Left lung (tissue), 10 donors: ENCODE measurements around the gene ADAM19. TPM values are rescaled to one million over a fixed set of nuclear protein-coding genes. Genes with fewer than 3 reads are reported as not detected.

Source experiments
- ATAC-seq: fragments of 200-7000 bp; cut with Tn5 transposase; one replicate; pipeline ENCODE4 v1.9.1; 2020; ENCODE audit warnings: moderate library complexity
- DNase-seq, 4 donors: peaks; one replicate each; pipeline ENCODE4 v3.0.0-alpha.2; 2013 to 2020
- H3K27ac ChIP-seq, 2 donors: fragments of 200-600 bp; sonication (generic) in 1 of 2; one replicate each; pipeline versions ENCODE4 v1.5.0 to v1.8.0; 2020 to 2021
- H3K27me3 ChIP-seq, 2 donors: fragments of 200-600 bp; sonication (generic) in 1 of 2; one replicate each; pipeline versions ENCODE4 v1.5.0 to v1.8.0; 2020 to 2021
- H3K36me3 ChIP-seq, 2 donors: fragments of 200-600 bp; sonication (generic) in 1 of 2; one replicate each; pipeline versions ENCODE4 v1.5.0 to v1.8.0; 2020 to 2021
- H3K4me1 ChIP-seq, 2 donors: fragments of 200-600 bp; one replicate each; pipeline ENCODE4 v1.8.0; 2021
- H3K4me3 ChIP-seq, 2 donors: fragments of 200-600 bp; sonication (generic) in 1 of 2; one replicate each; pipeline versions ENCODE4 v1.5.0 to v1.8.0; 2020 to 2021; ENCODE audit warnings: mild to moderate bottlenecking in 1 of 2
- H3K9me3 ChIP-seq, 2 donors: fragments of 200-600 bp; sonication (generic) in 1 of 2; one replicate each; pipeline versions ENCODE4 v1.5.0 to v1.8.0; 2020 to 2021
- CTCF ChIP-seq, 2 donors: fragments of 200-600 bp; sonication (generic) in 1 of 2; IDR thresholded peaks; one replicate each; pipeline versions ENCODE4 v1.5.0 to v1.8.0; 2021; ENCODE audit warnings: antibody characterized with exemption in 2 of 2
- intact Hi-C, 2 donors: fragments of 100-400 bp; cut with DNase I; formaldehyde crosslinking; loops; one replicate each; pipeline versions ENCODE4 v1.11.2 to v1.14.2; 2022
- polyA plus RNA-seq, 6 donors: library from polyadenylated mRNA; unstranded; fragments of 120-200 nt; gene quantifications; one replicate each; pipeline ENCODE4 v1.2.1, GENCODE V29; 2013; ENCODE audit not compliant: insufficient read length in 6 of 6
- total RNA-seq, 2 donors: library from RNA; stranded (reverse); fragmentation: NEBNext Ultra II Directional; extraction: Animal tissue kit (Norgen Biotek cat#: 25700); gene quantifications; one replicate each; pipeline ENCODE4 v1.2.1, GENCODE V29; 2021
- donor health status: DM: no; HTN: yes; CAD: no.
- donor health status: DM: no; HTN: no; CAD: no.

Gene ADAM19
- total and polyA plus RNA-seq, 8 donors: 14.9 to 21.5 (median 19.2) TPM

DNA sequence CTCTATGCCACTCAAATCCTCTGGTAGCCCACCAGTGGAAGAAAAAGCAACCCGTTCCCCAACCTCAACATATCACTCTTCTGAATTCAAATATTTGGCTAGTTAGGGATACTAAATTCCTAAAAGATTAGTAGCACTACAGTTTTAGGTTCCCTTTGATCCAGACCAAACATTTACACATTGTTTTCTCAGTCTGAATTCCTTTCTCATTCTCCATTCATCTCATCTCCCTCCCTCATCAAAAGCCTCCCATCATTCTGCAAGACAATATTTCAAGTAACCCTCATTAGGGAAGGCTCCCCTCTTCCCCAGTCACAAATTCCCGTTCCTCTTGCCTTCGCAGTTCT is 26.3 kb downstream of the ADAM19 start:
- DNase-seq (no peak), ATAC-seq (no peak)
- no peaks in the 10 kb centered on the region for H3K27me3 ChIP-seq
- peak overlapping the region; percentile 41 to 45 for H3K27ac ChIP-seq
- intact Hi-C loops: no loop called here
- H3K9me3 ChIP-seq: no peaks in the 10 kb centered on the region
- H3K4me3 ChIP-seq: no peak overlapping the region
- H3K4me1 ChIP-seq: peaks cover 11 to 63% of the 10 kb centered on the region in 2 donors
- H3K36me3 ChIP-seq: no peaks in the 10 kb centered on the region
- no peak for TF ChIP-seq CTCF (IDR thresholded peaks at IDR 0.05)

DNA sequence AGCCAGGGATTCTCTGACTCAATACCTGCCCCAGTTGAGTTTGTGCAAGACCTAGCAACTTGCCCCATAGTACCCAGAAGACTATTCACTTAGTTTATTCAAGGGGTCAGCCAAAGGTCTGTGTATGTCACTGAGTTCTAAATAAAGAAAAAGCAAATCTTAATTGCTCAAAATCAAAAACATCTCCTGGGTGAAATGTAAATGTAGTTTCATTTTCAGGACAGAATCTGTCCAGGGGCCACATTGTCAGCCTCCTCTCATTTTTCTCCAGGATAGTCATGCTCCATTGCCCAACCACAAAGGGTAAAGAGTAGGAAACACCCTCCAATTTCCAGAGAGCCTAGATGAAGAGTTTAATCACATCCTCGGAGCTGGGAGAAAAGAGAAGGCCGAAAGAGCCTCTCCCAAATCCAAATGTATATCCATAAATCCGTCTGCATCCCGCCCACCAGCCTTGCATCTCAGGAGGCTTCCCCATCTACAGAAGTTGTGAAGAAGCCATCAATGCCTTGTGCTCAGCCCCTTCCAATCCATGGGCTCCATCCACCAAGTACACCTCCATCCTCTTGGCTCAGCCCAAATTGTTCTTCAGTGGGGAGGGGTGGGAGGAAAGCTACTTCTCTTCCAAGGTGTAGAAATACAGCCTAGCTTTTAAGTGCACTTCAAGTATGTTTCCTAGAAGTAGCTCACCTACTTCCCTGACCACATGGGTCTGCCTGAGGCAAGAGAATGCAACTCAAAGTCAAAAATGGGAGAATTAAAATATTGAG is 26.9 kb downstream of the ADAM19 start:
- H3K36me3 ChIP-seq: no peaks in the 10 kb centered on the region
- intact Hi-C loops: no loop called here
- H3K9me3 ChIP-seq: no peaks in the 10 kb centered on the region
- DNase-seq: no peak
- TF ChIP-seq CTCF (IDR thresholded peaks at IDR 0.05): no peak
- H3K27me3 ChIP-seq: no peaks in the 10 kb centered on the region
- H3K27ac ChIP-seq: peak overlapping the region; percentile 41 to 45
- ATAC-seq: peak; percentile 57
- H3K4me3 ChIP-seq: no peak overlapping the region
- H3K4me1 ChIP-seq: peaks cover 13 to 65% of the 10 kb centered on the region in 2 donors

- intact Hi-C loops: no loop called here
- peaks cover 13 to 72% of the 10 kb centered on the region in 2 donors for H3K4me1 ChIP-seq
- TF ChIP-seq CTCF (IDR thresholded peaks at IDR 0.05): no peak
- H3K9me3 ChIP-seq: no peaks in the 10 kb centered on the region
- ATAC-seq (peak; percentile 15), DNase-seq (no peak)
- H3K27ac ChIP-seq: peak overlapping the region in 1 of 2 donors; percentile 45
- H3K36me3 ChIP-seq: no peaks in the 10 kb centered on the region
- no peak overlapping the region for H3K4me3 ChIP-seq
- H3K27me3 ChIP-seq: no peaks in the 10 kb centered on the region
Measured at GRCh38 chr5:157547941-157548512, 27.5 kb downstream of the ADAM19 start.

- TF ChIP-seq CTCF (IDR thresholded peaks at IDR 0.05): no peak
- Histone ChIP-seq H3K27ac (peak overlapping the region in 1 of 2 donors; percentile 59), H3K4me1 (peaks cover 19 to 85% of the 10 kb centered on the region in 2 donors), H3K4me3 (no peak overlapping the region), H3K9me3 (no peaks in the 10 kb centered on the region), H3K27me3 (no peaks in the 10 kb centered on the region), H3K36me3 (no peaks in the 10 kb centered on the region)
- intact Hi-C loops: no loop called here
- ATAC-seq: no peak
- no peak for DNase-seq
Measured at GRCh38 chr5:157546456-157547100, 29.0 kb downstream of the ADAM19 start.
